ENCODE measurements around the gene NAP1L1. TPM values are rescaled to one million over a fixed set of nuclear protein-coding genes. Genes with fewer than 3 reads are reported as not detected.
"Not testable (repeated sequence)": the region's sequence is repeated elsewhere in the genome, so short reads cannot be mapped to it uniquely, and the experiment has no call there.

NAP1L1 gene
- total RNA-seq, 1 donor from 2014 or later: 687 TPM

DNA sequence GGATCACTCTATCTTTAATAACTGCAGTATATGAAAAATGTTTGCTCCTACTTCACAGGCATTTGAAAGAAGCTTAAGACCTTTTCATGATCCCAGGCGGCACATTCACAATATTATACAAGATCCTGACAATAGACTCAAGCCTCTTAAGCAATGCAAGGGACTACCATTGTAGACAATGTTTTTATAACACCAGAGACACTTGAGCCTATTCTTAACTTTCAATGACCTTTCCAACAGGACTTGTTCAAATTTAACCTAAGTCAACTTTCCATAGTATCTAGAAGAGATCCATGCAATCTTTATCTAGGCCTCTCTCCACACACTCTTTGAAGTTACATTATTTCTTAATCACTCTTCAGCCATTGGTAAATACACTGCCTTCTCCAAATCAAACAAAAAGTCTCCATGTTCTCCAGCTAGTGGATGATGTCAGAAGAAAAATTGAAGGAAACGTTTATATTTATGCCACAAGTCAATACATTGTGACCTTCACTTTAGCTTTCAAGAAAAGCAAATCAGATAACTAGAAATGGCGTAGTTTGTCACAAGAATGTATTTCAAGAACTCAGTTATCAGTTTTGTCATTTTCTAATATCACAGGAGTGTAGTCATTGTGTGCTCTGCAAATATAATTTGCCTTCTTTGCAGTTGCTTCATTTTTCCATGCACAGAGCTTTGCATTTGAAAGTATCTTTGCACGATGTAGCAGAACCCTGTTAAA lies 94.1 kb downstream of the NAP1L1 start:
- Histone ChIP-seq H3K27ac (ENCODE audit: low read depth, low read length) (no peak overlapping the region), H3K9me3 (ENCODE audit: insufficient read depth, low read depth, low read length) (no peaks in the 10 kb centered on the region), H4K20me1 (ENCODE audit: insufficient read depth, low read length) (no peaks in the 10 kb centered on the region), H3K4me3 (ENCODE audit: insufficient read depth, low read depth, low read length) (no peak overlapping the region), H3K36me3 (ENCODE audit: insufficient read depth, low read length) (no peaks in the 10 kb centered on the region), H2AFZ (ENCODE audit: low read depth, low read length) (no peak overlapping the region), H3K4me2 (ENCODE audit: low read length) (no peak overlapping the region), H3K27me3 (ENCODE audit: insufficient read depth, low read length) (no peaks in the 10 kb centered on the region), H3K9ac (ENCODE audit: low read length) (no peak overlapping the region), H3K79me2 (ENCODE audit: insufficient read depth, low read length) (no peaks in the 10 kb centered on the region), H3K4me1 (ENCODE audit: insufficient read depth, low read length) (peaks cover 5% of the 10 kb centered on the region)
- Mint-ChIP-seq H3K4me1 (ENCODE audit: low read depth, unreplicated experiment) (peaks cover 3% of the 10 kb centered on the region), H3K36me3 (ENCODE audit: low read depth, unreplicated experiment) (peaks cover 5% of the 10 kb centered on the region), H3K27ac (ENCODE audit: unreplicated experiment) (no peak overlapping the region), H3K27me3 (ENCODE audit: low read depth, unreplicated experiment) (no peaks in the 10 kb centered on the region), H3K9me3 (ENCODE audit: unreplicated experiment) (peaks cover 11% of the 10 kb centered on the region), H3K4me3 (ENCODE audit: unreplicated experiment) (no peak overlapping the region)
- FAIRE-seq (no peak), DNase-seq (ENCODE audit: low read depth) (no peak)
- TF ChIP-seq, protein P1, sequence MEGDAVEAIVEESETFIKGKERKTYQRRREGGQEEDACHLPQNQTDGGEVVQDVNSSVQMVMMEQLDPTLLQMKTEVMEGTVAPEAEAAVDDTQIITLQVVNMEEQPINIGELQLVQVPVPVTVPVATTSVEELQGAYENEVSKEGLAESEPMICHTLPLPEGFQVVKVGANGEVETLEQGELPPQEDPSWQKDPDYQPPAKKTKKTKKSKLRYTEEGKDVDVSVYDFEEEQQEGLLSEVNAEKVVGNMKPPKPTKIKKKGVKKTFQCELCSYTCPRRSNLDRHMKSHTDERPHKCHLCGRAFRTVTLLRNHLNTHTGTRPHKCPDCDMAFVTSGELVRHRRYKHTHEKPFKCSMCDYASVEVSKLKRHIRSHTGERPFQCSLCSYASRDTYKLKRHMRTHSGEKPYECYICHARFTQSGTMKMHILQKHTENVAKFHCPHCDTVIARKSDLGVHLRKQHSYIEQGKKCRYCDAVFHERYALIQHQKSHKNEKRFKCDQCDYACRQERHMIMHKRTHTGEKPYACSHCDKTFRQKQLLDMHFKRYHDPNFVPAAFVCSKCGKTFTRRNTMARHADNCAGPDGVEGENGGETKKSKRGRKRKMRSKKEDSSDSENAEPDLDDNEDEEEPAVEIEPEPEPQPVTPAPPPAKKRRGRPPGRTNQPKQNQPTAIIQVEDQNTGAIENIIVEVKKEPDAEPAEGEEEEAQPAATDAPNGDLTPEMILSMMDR (IDR thresholded peaks at IDR 0.05; ENCODE audit: insufficient read depth, low read depth, low read length): no peak
- TF ChIP-seq EZH2 (IDR thresholded peaks at IDR 0.05; ENCODE audit: insufficient read depth, low read length): no peak

DNA sequence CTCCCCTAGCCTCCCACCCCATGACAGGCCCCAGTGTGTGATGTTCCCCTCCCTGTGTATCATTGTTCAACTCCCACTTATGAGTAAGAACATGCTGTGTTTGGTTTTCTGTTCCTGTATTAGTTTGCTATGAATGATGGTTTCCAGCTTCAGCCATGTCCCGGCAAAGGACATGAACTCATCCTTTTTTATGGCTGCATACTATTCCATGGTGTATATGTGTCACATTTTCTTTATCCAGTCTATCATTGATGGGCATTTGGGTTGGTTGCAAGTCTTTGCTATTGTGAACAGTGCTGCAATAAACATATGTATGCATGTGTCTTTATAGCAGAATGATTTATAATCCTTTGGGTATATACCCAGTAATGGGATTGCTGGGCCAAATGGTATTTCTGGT lies 96.8 kb downstream of the NAP1L1 start:
- not testable (repeated sequence) for FAIRE-seq; H3K4me1 Mint-ChIP-seq (ENCODE audit: low read depth, unreplicated experiment)
- H3K9me3 Mint-ChIP-seq (ENCODE audit: unreplicated experiment): peaks cover 11% of the 10 kb centered on the region

More for the DNA sequence above, 96.8 kb downstream of the NAP1L1 start:
- not testable (repeated sequence) for H3K27me3 ChIP-seq (ENCODE audit: insufficient read depth, low read length); H3K4me3 Mint-ChIP-seq (ENCODE audit: unreplicated experiment); H3K9ac ChIP-seq (ENCODE audit: low read length); H3K27ac ChIP-seq (ENCODE audit: low read depth, low read length); H2AFZ ChIP-seq (ENCODE audit: low read depth, low read length); H3K9me3 ChIP-seq (ENCODE audit: insufficient read depth, low read depth, low read length); H3K36me3 ChIP-seq (ENCODE audit: insufficient read depth, low read length); H3K4me2 ChIP-seq (ENCODE audit: low read length); H3K36me3 Mint-ChIP-seq (ENCODE audit: low read depth, unreplicated experiment); DNase-seq (ENCODE audit: low read depth); H3K27ac Mint-ChIP-seq (ENCODE audit: unreplicated experiment); H3K4me1 ChIP-seq (ENCODE audit: insufficient read depth, low read length); H3K79me2 ChIP-seq (ENCODE audit: insufficient read depth, low read length); H3K4me3 ChIP-seq (ENCODE audit: insufficient read depth, low read depth, low read length); H4K20me1 ChIP-seq (ENCODE audit: insufficient read depth, low read length); H3K27me3 Mint-ChIP-seq (ENCODE audit: low read depth, unreplicated experiment)

Other genes with a start within 250 kb of the NAP1L1 start
- gene PHLDA1, start 52.9 kb downstream of the NAP1L1 start, total RNA-seq: 41.2 and 43.9 TPM in 2 replicates